CD8-positive, alpha-beta memory T cell (primary cell): ENCODE measurements around the gene WNK2. TPM values are rescaled to one million over a fixed set of nuclear protein-coding genes. Genes with fewer than 3 reads are reported as not detected.
A peak's percentile ranks its signal among the peaks of the same experiment; 100 is the strongest.

ENCODE experiments used
- CTCF ChIA-PET: fragments of 350-600 bp; sonication (Branson Sonifier 250); formaldehyde crosslinking; loops from one replicate; lab custom pipeline; 2021; ENCODE audit warnings: antibody characterized with exemption; lab: Charles Lee
- POLR2A ChIA-PET: fragments of 350-600 bp; sonication (Branson Sonifier 250); formaldehyde crosslinking; loops from one replicate; lab custom pipeline; 2021; ENCODE audit warnings: antibody characterized with exemption; lab: Charles Lee
- DNase-seq, 5 donors: peaks; one replicate each; pipeline versions ENCODE4 v3.0.0 to v3.0.0-alpha.2; 2020 to 2022; ENCODE audit warnings: mixed read lengths in 1 of 5
- H3K27ac ChIP-seq: one replicate; pipeline ENCODE4 v1.7.0; 2013; ENCODE audit warnings: low read depth, mild to moderate bottlenecking, low read length, moderate library complexity
- H3K27me3 ChIP-seq: 2 replicates; pipeline ENCODE4 v1.7.0; 2013; ENCODE audit warnings: low read length, mild to moderate bottlenecking; ENCODE audit not compliant: insufficient read depth, poor library complexity, severe bottlenecking
- H3K36me3 ChIP-seq: 2 replicates; pipeline ENCODE4 v1.7.0; 2013; ENCODE audit warnings: mild to moderate bottlenecking, low read length, moderate library complexity; ENCODE audit not compliant: insufficient read depth
- H3K4me1 ChIP-seq: 2 replicates; pipeline ENCODE4 v1.7.0; 2013; ENCODE audit warnings: mild to moderate bottlenecking, low read length, moderate library complexity; ENCODE audit not compliant: insufficient read depth
- H3K4me3 ChIP-seq: 2 replicates; pipeline ENCODE4 v1.7.0; 2013; ENCODE audit warnings: mild to moderate bottlenecking, low read length
- H3K9me3 ChIP-seq: 2 replicates; pipeline ENCODE4 v1.7.0; 2013; ENCODE audit warnings: mild to moderate bottlenecking, low read length
- H3K27ac Mint-ChIP-seq, 8 donors: one replicate each; pipeline ENCODE4 v1.8.0; 2020 to 2021; ENCODE audit warnings: mixed read lengths in 8 of 8, mild to moderate bottlenecking in 6 of 8, inconsistent platforms in 3 of 8, moderate library complexity in 3 of 8
- H3K27me3 Mint-ChIP-seq, 2 donors: one replicate each; pipeline ENCODE4 v1.8.0; 2020 to 2021; ENCODE audit warnings: mixed read lengths in 2 of 2, mild to moderate bottlenecking in 1 of 2, moderate library complexity in 1 of 2
- H3K36me3 Mint-ChIP-seq, 3 donors: one replicate each; pipeline ENCODE4 v1.8.0; 2020 to 2021; ENCODE audit warnings: mixed read lengths in 3 of 3, inconsistent platforms in 1 of 3, mild to moderate bottlenecking in 1 of 3
- H3K4me1 Mint-ChIP-seq, 3 donors: one replicate each; pipeline ENCODE4 v1.8.0; 2020 to 2021; ENCODE audit warnings: mixed read lengths in 3 of 3, inconsistent platforms in 1 of 3, mild to moderate bottlenecking in 1 of 3
- H3K4me3 Mint-ChIP-seq, 7 donors: one replicate each; pipeline ENCODE4 v1.8.0; 2020 to 2021; ENCODE audit warnings: mixed read lengths in 7 of 7, mild to moderate bottlenecking in 6 of 7, moderate library complexity in 4 of 7, inconsistent platforms in 2 of 7
- H3K9me3 Mint-ChIP-seq, 5 donors: one replicate each; pipeline ENCODE4 v1.8.0; 2020 to 2022; ENCODE audit warnings: mixed read lengths in 5 of 5, mild to moderate bottlenecking in 3 of 5, moderate library complexity in 2 of 5, inconsistent platforms in 1 of 5
- polyA plus RNA-seq: library from polyadenylated mRNA; unstranded; fragments of 300-500 nt; fragmentation: Illumina TruSeq; gene quantifications from one replicate; pipeline ENCODE4 v1.2.3, GENCODE V29; 2021
- total RNA-seq, 2 experiments: library from RNA; stranded (reverse); gene quantifications; one replicate each; pipeline ENCODE4 v1.2.3, GENCODE V29; 2021

WNK2 gene
- total and polyA plus RNA-seq, 3 experiments from 2014 or later: 0.20 to 0.55 TPM; not detected in 1

- Histone ChIP-seq H3K4me1 (no peaks in the 10 kb centered on the region), H3K9me3 (no peaks in the 10 kb centered on the region), H3K27me3 (no peaks in the 10 kb centered on the region), H3K27ac (no peak overlapping the region), H3K36me3 (no peaks in the 10 kb centered on the region), H3K4me3 (no peak overlapping the region)
- Mint-ChIP-seq H3K27me3 (peaks cover 1 to 4% of the 10 kb centered on the region in 2 donors), H3K4me1 (peaks cover 0 to under 1% (median 0%) of the 10 kb centered on the region in 3 donors), H3K27ac (no peak overlapping the region), H3K4me3 (no peak overlapping the region), H3K36me3 (no peaks in the 10 kb centered on the region), H3K9me3 (no peaks in the 10 kb centered on the region)
- POLR2A ChIA-PET: no interaction called here
- DNase-seq: no peak
- CTCF ChIA-PET: interaction anchor here (1.2 kb wide), 1 partner anchor 384 kb away, joined by 3 read pairs; no protein-coding TSS in a partner anchor
Measured at GRCh38 chr9:93307468-93308157, 123.7 kb downstream of the WNK2 start.

- peaks cover 3 to 10% of the 10 kb centered on the region in 2 donors for H3K27me3 Mint-ChIP-seq
- CTCF ChIA-PET: interaction anchor here (1.2 kb wide), 1 partner anchor 384 kb away, joined by 3 read pairs; no protein-coding TSS in a partner anchor
- H3K27ac ChIP-seq: no peak overlapping the region
Measured at GRCh38 chr9:93308158-93308602, 124.2 kb downstream of the WNK2 start.

GRCh38 chr9:93308676-93309075 is 124.7 kb downstream of the WNK2 start:
- POLR2A ChIA-PET: no interaction called here
- no peak overlapping the region for H3K4me3 Mint-ChIP-seq

More at GRCh38 chr9:93308158-93308602, 124.2 kb downstream of the WNK2 start:
- Histone ChIP-seq H3K9me3 (no peaks in the 10 kb centered on the region), H3K4me1 (no peaks in the 10 kb centered on the region), H3K4me3 (no peak overlapping the region), H3K27me3 (no peaks in the 10 kb centered on the region), H3K36me3 (no peaks in the 10 kb centered on the region)
- no peak overlapping the region for H3K27ac Mint-ChIP-seq
- peaks cover 0 to 5% (median 0%) of the 10 kb centered on the region in 3 donors for H3K4me1 Mint-ChIP-seq
- H3K4me3 Mint-ChIP-seq: no peak overlapping the region
- no peak for DNase-seq
- POLR2A ChIA-PET: no interaction called here
- no peaks in the 10 kb centered on the region for H3K36me3 Mint-ChIP-seq
- H3K9me3 Mint-ChIP-seq: no peaks in the 10 kb centered on the region

GRCh38 chr9:93309889-93310425 is 126.0 kb downstream of the WNK2 start:
- Mint-ChIP-seq H3K27me3 (peaks cover 3 to 14% of the 10 kb centered on the region in 2 donors), H3K36me3 (no peaks in the 10 kb centered on the region), H3K27ac (no peak overlapping the region), H3K4me1 (peaks cover 0 to 6% (median 0%) of the 10 kb centered on the region in 3 donors), H3K4me3 (no peak overlapping the region), H3K9me3 (no peaks in the 10 kb centered on the region)
- CTCF ChIA-PET: no interaction called here
- DNase-seq: no peak
- no peak overlapping the region for H3K27ac ChIP-seq
- no peaks in the 10 kb centered on the region for H3K27me3 ChIP-seq
- no peak overlapping the region for H3K4me3 ChIP-seq
- no peaks in the 10 kb centered on the region for H3K4me1 ChIP-seq
- H3K36me3 ChIP-seq: no peaks in the 10 kb centered on the region
- no peaks in the 10 kb centered on the region for H3K9me3 ChIP-seq
- POLR2A ChIA-PET: no interaction called here

More at GRCh38 chr9:93308676-93309075, 124.7 kb downstream of the WNK2 start:
- H3K4me3 ChIP-seq: no peak overlapping the region
- no peaks in the 10 kb centered on the region for H3K9me3 Mint-ChIP-seq
- H3K27ac Mint-ChIP-seq: no peak overlapping the region
- H3K9me3 ChIP-seq: no peaks in the 10 kb centered on the region
- H3K27me3 ChIP-seq: no peaks in the 10 kb centered on the region
- no peaks in the 10 kb centered on the region for H3K36me3 ChIP-seq
- H3K4me1 Mint-ChIP-seq: peaks cover 0 to 5% (median 0%) of the 10 kb centered on the region in 3 donors
- peaks cover 3 to 13% of the 10 kb centered on the region in 2 donors for H3K27me3 Mint-ChIP-seq
- no peak for DNase-seq
- no peak overlapping the region for H3K27ac ChIP-seq
- CTCF ChIA-PET: no interaction called here
- H3K4me1 ChIP-seq: no peaks in the 10 kb centered on the region
- H3K36me3 Mint-ChIP-seq: no peaks in the 10 kb centered on the region

GRCh38 chr9:93315118-93315517 is 131.2 kb downstream of the WNK2 start:
- Mint-ChIP-seq H3K27me3 (peaks cover 16 to 37% of the 10 kb centered on the region in 2 donors), H3K36me3 (no peaks in the 10 kb centered on the region), H3K9me3 (no peaks in the 10 kb centered on the region), H3K4me3 (no peak overlapping the region), H3K4me1 (peaks cover 7 to 32% (median 8%) of the 10 kb centered on the region in 3 donors), H3K27ac (peak overlapping the region in 1 of 8 donors; percentile 23)
- no peak overlapping the region for H3K27ac ChIP-seq
- no peak overlapping the region for H3K4me3 ChIP-seq
- H3K9me3 ChIP-seq: no peaks in the 10 kb centered on the region
- POLR2A ChIA-PET: no interaction called here
- CTCF ChIA-PET: no interaction called here
- no peaks in the 10 kb centered on the region for H3K36me3 ChIP-seq
- H3K27me3 ChIP-seq: no peaks in the 10 kb centered on the region
- H3K4me1 ChIP-seq: peaks cover 6% of the 10 kb centered on the region
- no peak for DNase-seq

- no peaks in the 10 kb centered on the region for H3K9me3 ChIP-seq
- H3K4me1 ChIP-seq: peaks cover 6% of the 10 kb centered on the region
- no peak for DNase-seq
- ChIA-PET POLR2A (no interaction called here), CTCF (no interaction called here)
- peaks cover 4% of the 10 kb centered on the region for H3K27me3 ChIP-seq
- no peak overlapping the region for H3K4me3 ChIP-seq
- Mint-ChIP-seq H3K9me3 (no peaks in the 10 kb centered on the region), H3K4me1 (peaks cover 7 to 32% (median 8%) of the 10 kb centered on the region in 3 donors), H3K36me3 (no peaks in the 10 kb centered on the region), H3K4me3 (no peak overlapping the region), H3K27ac (no peak overlapping the region), H3K27me3 (peaks cover 16 to 40% of the 10 kb centered on the region in 2 donors)
- H3K27ac ChIP-seq: no peak overlapping the region
- H3K36me3 ChIP-seq: no peaks in the 10 kb centered on the region
Measured at GRCh38 chr9:93315960-93316359, 132.0 kb downstream of the WNK2 start.

DNA sequence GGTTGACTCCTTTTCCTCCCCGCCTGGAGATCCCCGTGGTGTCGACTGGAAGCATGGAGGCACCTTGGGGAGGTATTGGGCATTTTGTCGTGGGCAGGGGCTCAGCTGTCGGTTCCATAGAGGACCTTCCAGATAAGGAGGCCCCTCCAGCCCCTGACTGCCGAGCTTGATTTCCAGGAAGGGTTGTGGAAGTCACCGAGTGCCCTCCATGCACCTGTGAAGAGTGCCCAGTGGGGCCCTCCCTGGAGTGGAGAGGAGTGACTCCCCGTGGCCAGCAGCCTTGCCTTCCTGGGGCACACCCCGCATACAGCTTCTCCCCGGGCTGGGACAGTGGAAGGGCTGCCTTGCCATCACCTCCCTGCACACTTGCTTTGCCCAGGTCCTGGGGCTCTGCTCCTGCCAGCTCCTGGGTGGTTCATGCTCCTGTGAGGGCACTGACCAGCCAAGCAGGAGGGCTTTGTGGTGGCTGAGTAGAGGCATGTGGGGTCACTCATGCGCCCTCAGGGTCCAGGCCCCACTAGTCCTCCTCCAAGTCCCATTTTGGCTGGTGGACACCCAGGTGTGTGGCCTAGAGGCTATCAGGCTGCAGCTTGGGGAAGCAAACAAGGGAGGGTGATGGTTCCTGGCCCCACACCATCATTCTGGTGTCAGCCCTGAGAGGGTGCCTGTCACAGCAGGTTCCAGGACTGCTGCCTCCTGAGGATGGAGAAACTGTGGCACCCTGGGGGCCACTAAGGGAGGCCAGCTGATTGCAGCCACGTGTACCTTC is 133.0 kb downstream of the WNK2 start:
- POLR2A ChIA-PET: no interaction called here
- peaks cover 5% of the 10 kb centered on the region for H3K27me3 ChIP-seq

More for the DNA sequence above, 133.0 kb downstream of the WNK2 start:
- Mint-ChIP-seq H3K4me3 (no peak overlapping the region), H3K4me1 (peaks cover 7 to 32% (median 8%) of the 10 kb centered on the region in 3 donors), H3K27me3 (peaks cover 22 to 44% of the 10 kb centered on the region in 2 donors), H3K27ac (no peak overlapping the region), H3K9me3 (no peaks in the 10 kb centered on the region), H3K36me3 (no peaks in the 10 kb centered on the region)
- H3K27ac ChIP-seq: no peak overlapping the region
- CTCF ChIA-PET: no interaction called here
- no peaks in the 10 kb centered on the region for H3K36me3 ChIP-seq
- H3K9me3 ChIP-seq: no peaks in the 10 kb centered on the region
- peaks cover 6% of the 10 kb centered on the region for H3K4me1 ChIP-seq
- DNase-seq: no peak
- no peak overlapping the region for H3K4me3 ChIP-seq
